HepG2 (cell line): ENCODE data around the gene SFXN5. TPM values are rescaled to one million over a fixed set of nuclear protein-coding genes. Genes with fewer than 3 reads are reported as not detected.

Experiments used
- ARNT2 ChIP-seq: sonication (generic); formaldehyde crosslinking; IDR thresholded peaks from 2 replicates; pipeline ENCODE4 v1.8.0; 2022; ENCODE audit warnings: mild to moderate bottlenecking, low read depth, missing genetic modification reagents, moderate library complexity
- IRF1 ChIP-seq: sonication (generic); formaldehyde crosslinking; IDR thresholded peaks from 2 replicates; pipeline ENCODE4 v1.4.0; 2020; ENCODE audit warnings: low read depth, mild to moderate bottlenecking, missing genetic modification reagents
- KDM5A ChIP-seq: fragments of 200-600 bp; sonication (generic); IDR thresholded peaks from 2 replicates; pipeline ENCODE4 v1.7.0; 2018; ENCODE audit warnings: antibody characterized with exemption, mild to moderate bottlenecking, low read length, borderline replicate concordance
- PAF1 ChIP-seq: IDR thresholded peaks from 2 replicates; pipeline ENCODE4 v1.6.1; 2016; ENCODE audit warnings: missing genetic modification reagents, missing compliant biosample characterization
- SATB2 ChIP-seq: sonication (generic); formaldehyde crosslinking; IDR thresholded peaks from 2 replicates; pipeline ENCODE4 v1.5.0; 2020; ENCODE audit warnings: missing genetic modification reagents
- SSRP1 ChIP-seq: IDR thresholded peaks from 2 replicates; pipeline ENCODE4 v1.6.1; 2016; ENCODE audit warnings: control low read depth
- ZFP37 ChIP-seq: sonication (generic); formaldehyde crosslinking; IDR thresholded peaks from 2 replicates; pipeline ENCODE4 v1.4.0; 2020; ENCODE audit warnings: missing genetic modification reagents, borderline replicate concordance
- ZFP90 ChIP-seq: sonication (generic); formaldehyde crosslinking; IDR thresholded peaks from 2 replicates; pipeline ENCODE4 v1.8.0; 2022; ENCODE audit warnings: missing genetic modification reagents, mild to moderate bottlenecking, inconsistent platforms, borderline replicate concordance
- ZNF235 ChIP-seq: sonication (generic); formaldehyde crosslinking; IDR thresholded peaks from 2 replicates; pipeline ENCODE4 v1.8.1; 2023; ENCODE audit warnings: mild to moderate bottlenecking, missing genetic modification reagents, borderline replicate concordance
- ZSCAN21 ChIP-seq: sonication (generic); formaldehyde crosslinking; IDR thresholded peaks from 2 replicates; pipeline ENCODE4 v1.8.0; 2022; ENCODE audit warnings: mild to moderate bottlenecking, missing genetic modification reagents, moderate library complexity, borderline replicate concordance
- polyA plus RNA-seq, 8 experiments: library from polyadenylated mRNA; depleted of rRNA in 3 of 8; stranded (reverse) in 7 of 8; unstranded in 1 of 8; fragments of >200 nt; fragmentation: Illumina TruSeq in 4 of 8; extraction: Trizol in 4 of 8; gene quantifications; 2 replicates each; pipeline versions ENCODE4 v1.2.1 to v1.2.3, GENCODE V29; 2011 to 2016; ENCODE audit warnings: low read depth in 4 of 8, missing spikeins in 1 of 8, mixed read lengths in 1 of 8; ENCODE audit not compliant: insufficient read depth in 1 of 8
- total RNA-seq, 5 experiments: library from RNA; depleted of rRNA; stranded (reverse); fragments of >200 nt; fragmentation: Illumina TruSeq; extraction: Trizol; gene quantifications; 2 replicates each; pipeline ENCODE4 v1.2.3, GENCODE V29; 2016; ENCODE audit warnings: low read depth in 1 of 5
- TF ChIP-seq, protein P1 (sequence below), 2 experiments: fragments of 450-650 bp in 1 of 2; sonication (generic) in 1 of 2; formaldehyde crosslinking in 1 of 2; IDR thresholded peaks; 2 replicates each; pipeline versions ENCODE4 v1.6.1 to v1.8.0; 2016 to 2022; ENCODE audit warnings: antibody characterized with exemption in 1 of 2, mild to moderate bottlenecking in 1 of 2, missing genetic modification reagents in 1 of 2
- TF ChIP-seq, protein P2 (sequence below): IDR thresholded peaks from 2 replicates; pipeline ENCODE4 v1.6.1; 2016
- TF ChIP-seq, protein P3 (sequence below): sonication (generic); formaldehyde crosslinking; IDR thresholded peaks from 2 replicates; pipeline ENCODE4 v1.5.0; 2020; ENCODE audit warnings: missing genetic modification reagents

SFXN5 gene
- total and polyA plus RNA-seq, 2 of the 13 experiments (the other 11 are each of a cell fraction or from before 2014, with no cell fraction given): 34.9 to 37.4 TPM

GRCh38 chr2:73112026-73112912 lies 40.8 kb upstream of the SFXN5 start (continued):
- TF ChIP-seq, protein P1, sequence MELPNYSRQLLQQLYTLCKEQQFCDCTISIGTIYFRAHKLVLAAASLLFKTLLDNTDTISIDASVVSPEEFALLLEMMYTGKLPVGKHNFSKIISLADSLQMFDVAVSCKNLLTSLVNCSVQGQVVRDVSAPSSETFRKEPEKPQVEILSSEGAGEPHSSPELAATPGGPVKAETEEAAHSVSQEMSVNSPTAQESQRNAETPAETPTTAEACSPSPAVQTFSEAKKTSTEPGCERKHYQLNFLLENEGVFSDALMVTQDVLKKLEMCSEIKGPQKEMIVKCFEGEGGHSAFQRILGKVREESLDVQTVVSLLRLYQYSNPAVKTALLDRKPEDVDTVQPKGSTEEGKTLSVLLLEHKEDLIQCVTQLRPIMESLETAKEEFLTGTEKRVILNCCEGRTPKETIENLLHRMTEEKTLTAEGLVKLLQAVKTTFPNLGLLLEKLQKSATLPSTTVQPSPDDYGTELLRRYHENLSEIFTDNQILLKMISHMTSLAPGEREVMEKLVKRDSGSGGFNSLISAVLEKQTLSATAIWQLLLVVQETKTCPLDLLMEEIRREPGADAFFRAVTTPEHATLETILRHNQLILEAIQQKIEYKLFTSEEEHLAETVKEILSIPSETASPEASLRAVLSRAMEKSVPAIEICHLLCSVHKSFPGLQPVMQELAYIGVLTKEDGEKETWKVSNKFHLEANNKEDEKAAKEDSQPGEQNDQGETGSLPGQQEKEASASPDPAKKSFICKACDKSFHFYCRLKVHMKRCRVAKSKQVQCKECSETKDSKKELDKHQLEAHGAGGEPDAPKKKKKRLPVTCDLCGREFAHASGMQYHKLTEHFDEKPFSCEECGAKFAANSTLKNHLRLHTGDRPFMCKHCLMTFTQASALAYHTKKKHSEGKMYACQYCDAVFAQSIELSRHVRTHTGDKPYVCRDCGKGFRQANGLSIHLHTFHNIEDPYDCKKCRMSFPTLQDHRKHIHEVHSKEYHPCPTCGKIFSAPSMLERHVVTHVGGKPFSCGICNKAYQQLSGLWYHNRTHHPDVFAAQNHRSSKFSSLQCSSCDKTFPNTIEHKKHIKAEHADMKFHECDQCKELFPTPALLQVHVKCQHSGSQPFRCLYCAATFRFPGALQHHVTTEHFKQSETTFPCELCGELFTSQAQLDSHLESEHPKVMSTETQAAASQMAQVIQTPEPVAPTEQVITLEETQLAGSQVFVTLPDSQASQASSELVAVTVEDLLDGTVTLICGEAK (IDR thresholded peaks at IDR 0.05): no peak
- TF ChIP-seq, protein P1 (CRISPR knock-in tag; IDR thresholded peaks at IDR 0.05): peak; percentile 84; the same call in 1 of the 2 replicates
- TF ChIP-seq IRF1 (CRISPR knock-in tag): no peak
- TF ChIP-seq KDM5A: no peak; the same call in 1 of the 2 replicates
- TF ChIP-seq, protein P2, sequence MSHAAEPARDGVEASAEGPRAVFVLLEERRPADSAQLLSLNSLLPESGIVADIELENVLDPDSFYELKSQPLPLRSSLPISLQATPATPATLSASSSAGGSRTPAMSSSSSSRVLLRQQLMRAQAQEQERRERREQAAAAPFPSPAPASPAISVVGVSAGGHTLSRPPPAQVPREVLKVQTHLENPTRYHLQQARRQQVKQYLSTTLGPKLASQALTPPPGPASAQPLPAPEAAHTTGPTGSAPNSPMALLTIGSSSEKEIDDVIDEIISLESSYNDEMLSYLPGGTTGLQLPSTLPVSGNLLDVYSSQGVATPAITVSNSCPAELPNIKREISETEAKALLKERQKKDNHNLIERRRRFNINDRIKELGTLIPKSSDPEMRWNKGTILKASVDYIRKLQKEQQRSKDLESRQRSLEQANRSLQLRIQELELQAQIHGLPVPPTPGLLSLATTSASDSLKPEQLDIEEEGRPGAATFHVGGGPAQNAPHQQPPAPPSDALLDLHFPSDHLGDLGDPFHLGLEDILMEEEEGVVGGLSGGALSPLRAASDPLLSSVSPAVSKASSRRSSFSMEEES (CRISPR knock-in tag): no peak
- 0 out of 2 replicates have a peak, but pooled peaks have one; percentile 42 for TF ChIP-seq SATB2 (CRISPR knock-in tag)
- TF ChIP-seq SSRP1: no peak
- peak; percentile 61; the same call in 1 of the 2 replicates for TF ChIP-seq ZFP37
- peak; percentile 69; the same call in 1 of the 2 replicates for TF ChIP-seq ZFP90 (CRISPR knock-in tag)
- TF ChIP-seq ARNT2 (CRISPR knock-in tag): peak; percentile 62
- TF ChIP-seq, protein P3, sequence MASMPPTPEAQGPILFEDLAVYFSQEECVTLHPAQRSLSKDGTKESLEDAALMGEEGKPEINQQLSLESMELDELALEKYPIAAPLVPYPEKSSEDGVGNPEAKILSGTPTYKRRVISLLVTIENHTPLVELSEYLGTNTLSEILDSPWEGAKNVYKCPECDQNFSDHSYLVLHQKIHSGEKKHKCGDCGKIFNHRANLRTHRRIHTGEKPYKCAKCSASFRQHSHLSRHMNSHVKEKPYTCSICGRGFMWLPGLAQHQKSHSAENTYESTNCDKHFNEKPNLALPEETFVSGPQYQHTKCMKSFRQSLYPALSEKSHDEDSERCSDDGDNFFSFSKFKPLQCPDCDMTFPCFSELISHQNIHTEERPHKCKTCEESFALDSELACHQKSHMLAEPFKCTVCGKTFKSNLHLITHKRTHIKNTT (CRISPR knock-in tag): 0 out of 2 replicates have a peak, but pooled peaks have one; percentile 21
- peak; percentile 27; the same call in 1 of the 2 replicates for TF ChIP-seq ZNF235 (CRISPR knock-in tag)
- no peak for TF ChIP-seq PAF1 (CRISPR knock-in tag)
- peak; percentile 97 for TF ChIP-seq ZSCAN21 (CRISPR knock-in tag)
